ENCODE results near the gene RIC8B. TPM values are rescaled to one million over a fixed set of nuclear protein-coding genes. Genes with fewer than 3 reads are reported as not detected.

The RIC8B gene
- polyA plus RNA-seq, 2 of the 4 experiments (the other 2 are of a cell fraction) = 10.5 to 25.5 TPM

GRCh38 chr12:106892075-106892474, 117.6 kb downstream of the RIC8B start:
- peaks cover 8% of the 10 kb centered on the region; the same call in 1 of the 3 replicates for H3K4me1 ChIP-seq
- ChIA-PET POLR2A (no interaction called here), CTCF (interaction anchor here (0.9 to 2.2 kb wide), 5 partner anchors 9 to 507 kb away, joined by 3 to 5 read pairs (median 5); no protein-coding TSS in a partner anchor)
- no peak overlapping the region for H3K4me2 ChIP-seq
- H3K4me3 ChIP-seq = no peak overlapping the region
- DNase-seq (ENCODE audit: low read depth in 1 of 2, low spot score in 1 of 2) (peak in 1 of 2 experiments; percentile 63), ATAC-seq (peak in 1 of 2 experiments; percentile 57; a peak in 3 of 6 replicates), FAIRE-seq (no peak)
- no peak overlapping the region for H3K27ac ChIP-seq
- no peaks in the 10 kb centered on the region for H3K9me3 ChIP-seq
- TF ChIP-seq HOXB5 (CRISPR knock-in tag; IDR thresholded peaks at IDR 0.05) (no peak), CBX2 (IDR thresholded peaks at IDR 0.05; ENCODE audit: borderline replicate concordance, low read depth) (no peak), NR3C1 (IDR thresholded peaks at IDR 0.05) (no peak), PHF8 (IDR thresholded peaks at IDR 0.05; ENCODE audit: borderline replicate concordance, low read depth) (no peak), MAZ (IDR thresholded peaks at IDR 0.05; ENCODE audit: borderline replicate concordance, low read depth, low read length) (no peak), RAD21 (conservative IDR thresholded peaks at IDR 0.05 in 1 of 2, IDR thresholded peaks at IDR 0.05 in 1 of 2) (no peak), PBX3 (IDR thresholded peaks at IDR 0.05) (no peak), SREBF2 (IDR thresholded peaks at IDR 0.05) (no peak), RNF2 (IDR thresholded peaks at IDR 0.05; ENCODE audit: borderline replicate concordance, low read depth) (no peak), POLR2A (IDR thresholded peaks at IDR 0.05; ENCODE audit: low read length) (no peak), KDM1A (IDR thresholded peaks at IDR 0.05; ENCODE audit: low read depth) (no peak), CEBPB (IDR thresholded peaks at IDR 0.05) (no peak), USF2 (IDR thresholded peaks at IDR 0.05) (no peak), CBX8 (IDR thresholded peaks at IDR 0.05) (no peak), MYC (IDR thresholded peaks at IDR 0.05; ENCODE audit: borderline replicate concordance, low read length) (no peak), HOXA7 (CRISPR knock-in tag; IDR thresholded peaks at IDR 0.05) (no peak), RCOR1 (IDR thresholded peaks at IDR 0.05; ENCODE audit: low read depth, low read length) (no peak), FOXS1 (CRISPR knock-in tag; IDR thresholded peaks at IDR 0.05) (no peak), FOSL2 (IDR thresholded peaks at IDR 0.05) (no peak), FOSL2 (CRISPR knock-in tag; IDR thresholded peaks at IDR 0.05) (no peak)
- 8% methylated on average over 1 of the region's 1 CpG for WGBS (ENCODE audit: missing lambda C conversion rate)

GRCh38 chr12:106893451-106893850, 119.0 kb downstream of the RIC8B start:
- peak in 1 of 2 experiments; percentile 48 for DNase-seq (ENCODE audit: low read depth in 1 of 2, low spot score in 1 of 2)

More at GRCh38 chr12:106893451-106893850, 119.0 kb downstream of the RIC8B start:
- POLR2A ChIA-PET = no interaction called here
- TF ChIP-seq ESRRA (IDR thresholded peaks at IDR 0.05; ENCODE audit: borderline replicate concordance, low read length) (no peak), ZC3H11A (IDR thresholded peaks at IDR 0.05) (no peak), EP300 (IDR thresholded peaks at IDR 0.05) (no peak), REST (IDR thresholded peaks at IDR 0.05) (no peak), RNF2 (IDR thresholded peaks at IDR 0.05; ENCODE audit: borderline replicate concordance, low read depth) (no peak), CEBPB (IDR thresholded peaks at IDR 0.05) (no peak), JUNB (IDR thresholded peaks at IDR 0.05) (no peak), MYC (IDR thresholded peaks at IDR 0.05; ENCODE audit: borderline replicate concordance, low read length) (no peak), HEYL (CRISPR knock-in tag; IDR thresholded peaks at IDR 0.05) (no peak), E2F6 (IDR thresholded peaks at IDR 0.05; ENCODE audit: borderline replicate concordance, low read depth) (no peak), SMC3 (IDR thresholded peaks at IDR 0.05) (no peak), MAZ (IDR thresholded peaks at IDR 0.05; ENCODE audit: borderline replicate concordance, low read depth, low read length) (no peak), PBX3 (IDR thresholded peaks at IDR 0.05) (no peak), CBX2 (IDR thresholded peaks at IDR 0.05; ENCODE audit: borderline replicate concordance, low read depth) (no peak), EHMT2 (IDR thresholded peaks at IDR 0.05; ENCODE audit: low read depth) (no peak)
- H3K4me2 ChIP-seq = no peak overlapping the region
- no peak for FAIRE-seq
- H3K27ac ChIP-seq = no peak overlapping the region
- ATAC-seq = peak in 1 of 2 experiments; percentile 33; a peak in 3 of 6 replicates
- 50% methylated on average over 8 of the region's 8 CpGs for WGBS (ENCODE audit: missing lambda C conversion rate)
- no peaks in the 10 kb centered on the region for H3K9me3 ChIP-seq
- H3K4me1 ChIP-seq = peaks cover 8% of the 10 kb centered on the region; the same call in 1 of the 3 replicates
- no peak overlapping the region for H3K4me3 ChIP-seq
- CTCF ChIA-PET = interaction anchor here (1.1 to 2.2 kb wide), 6 partner anchors 9 to 667 kb away, joined by 3 to 6 read pairs (median 4); no protein-coding TSS in a partner anchor
